ENCODE data around the gene IRF7. TPM values are rescaled to one million over a fixed set of nuclear protein-coding genes. Genes with fewer than 3 reads are reported as not detected.

The IRF7 gene
- total RNA-seq, 1 experiment from 2014 or later = 15.2 TPM

GRCh38 chr11:639332-639955 is 23.7 kb upstream of the IRF7 start:
- Histone ChIP-seq H3K27me3 (ENCODE audit: insufficient read depth, low read length) (no peaks in the 10 kb centered on the region), H2AFZ (ENCODE audit: low read depth, low read length, poor library complexity, severe bottlenecking) (no peak overlapping the region), H3K9me3 (ENCODE audit: control insufficient read depth in 1 of 2, insufficient read depth in 1 of 2, low read depth in 1 of 2, low read length in 2 of 2) (no peaks in the 10 kb centered on the region), H3K79me2 (ENCODE audit: insufficient read depth, low read length) (no peaks in the 10 kb centered on the region), H3K4me2 (ENCODE audit: low read length) (no peak overlapping the region), H3K9ac (ENCODE audit: low read length) (no peak overlapping the region), H3K4me1 (ENCODE audit: control insufficient read depth in 1 of 2, insufficient read depth in 2 of 2, low read length in 2 of 2) (no peaks in the 10 kb centered on the region), H3K9me2 (ENCODE audit: insufficient read depth) (no peaks in the 10 kb centered on the region), H3K36me3 (ENCODE audit: control insufficient read depth in 1 of 2, insufficient read depth in 2 of 2, low read length in 2 of 2) (no peaks in the 10 kb centered on the region; a peak in 1 of 4 replicates), H3K27ac (ENCODE audit: low read depth, low read length) (no peak overlapping the region), H3K4me3 (replicated peaks in 1 of 2; ENCODE audit: low read depth in 1 of 2, low read length in 2 of 2) (no peak overlapping the region), H4K20me1 (ENCODE audit: insufficient read depth) (no peaks in the 10 kb centered on the region)
- CTCF ChIA-PET = no interaction called here
- intact Hi-C loops (cut with micrococcal nuclease) = no loop called here
- BruUV-seq (replicated peaks) = no TSS peak
- DNase-seq (ENCODE audit: low read depth, low spot score) (no peak), ATAC-seq (no peak)
- POLR2A ChIA-PET = no interaction called here
- RAD21 ChIA-PET (ENCODE audit: low non-redundant PET in 1 of 2, low total read pairs in 2 of 2, uncharacterized antibody in 2 of 2, unreplicated experiment in 2 of 2) = no interaction called here
- TF ChIP-seq RAD21 (IDR thresholded peaks at IDR 0.05; ENCODE audit: low read depth) (no peak), MAX (IDR thresholded peaks at IDR 0.05) (no peak), EZH2 (IDR thresholded peaks at IDR 0.05) (no peak), SIN3A (IDR thresholded peaks at IDR 0.05; ENCODE audit: low read depth) (no peak), CEBPB (IDR thresholded peaks at IDR 0.05; ENCODE audit: low read depth) (no peak), EGR1 (IDR thresholded peaks at IDR 0.05; ENCODE audit: low read depth) (no peak), ZNF274 (IDR thresholded peaks at IDR 0.05; ENCODE audit: low read depth, low read length) (no peak), JUND (IDR thresholded peaks at IDR 0.05) (no peak), TCF7L2 (IDR thresholded peaks at IDR 0.05; ENCODE audit: borderline replicate concordance, extremely low read depth, insufficient read depth, insufficient read length) (no peak), CTCF (IDR thresholded peaks at IDR 0.05 in 2 of 3, conservative IDR thresholded peaks at IDR 0.05 in 1 of 3; ENCODE audit: borderline replicate concordance in 1 of 3, insufficient read depth in 1 of 3, low read depth in 2 of 3, low read length in 2 of 3) (no peak), CBX3 (IDR thresholded peaks at IDR 0.05; ENCODE audit: low read depth) (no peak), ZBTB33 (IDR thresholded peaks at IDR 0.05; ENCODE audit: extremely low read depth, insufficient replicate concordance, low read length) (no peak), SRF (IDR thresholded peaks at IDR 0.05; ENCODE audit: low read depth) (no peak), YY1 (IDR thresholded peaks at IDR 0.05; ENCODE audit: extremely low read depth, insufficient replicate concordance, low read depth, low read length) (no peak), ELF1 (IDR thresholded peaks at IDR 0.05; ENCODE audit: borderline replicate concordance, low read depth) (no peak), REST (IDR thresholded peaks at IDR 0.05; ENCODE audit: low read depth) (no peak), POLR2A (IDR thresholded peaks at IDR 0.05; ENCODE audit: borderline replicate concordance, extremely low read depth, insufficient read depth, insufficient read length) (no peak)
